Camera-type eye (tissue), 1 donor: ENCODE data around the gene ADAMTSL5. TPM values are rescaled to one million over a fixed set of nuclear protein-coding genes. Genes with fewer than 3 reads are reported as not detected.

ENCODE experiments used
- total RNA-seq: library from RNA; depleted of rRNA; stranded (reverse); fragments of >200 nt; gene quantifications from one replicate; pipeline ENCODE4 v1.2.3, GENCODE V29; 2014

Gene ADAMTSL5
- total RNA-seq: 5.2 TPM

GRCh38 chr19:1512671-1513498, at the start of gene ADAMTSL5:
Gene ADAMTSL5, minus strand, starts transcription at chr19:1513019. Its CDS starts 2,076 bp downstream, at chr19:1510943.

GRCh38 chr19:1523412-1524286, 10.8 kb upstream of the ADAMTSL5 start, which contains the start of gene PLK5:
Gene PLK5, plus strand, starts transcription at chr19:1524077. Its CDS starts 2,920 bp downstream, at chr19:1526997.

GRCh38 chr19:1491114-1491848, 21.5 kb downstream of the ADAMTSL5 start, which contains the start of gene REEP6:
Gene REEP6, plus strand, starts transcription at chr19:1491181. Its CDS starts 89 bp downstream, at chr19:1491270.

GRCh38 chr19:1490311-1491113, 22.3 kb downstream of the ADAMTSL5 start, which contains the start of gene PCSK4:
Gene PCSK4, minus strand, starts transcription at chr19:1490350. Its CDS starts 4 bp downstream, at chr19:1490346.

GRCh38 chr19:1478934-1479707, 33.7 kb downstream of the ADAMTSL5 start, which contains the start of gene C19orf25:
Gene C19orf25, minus strand, starts transcription at chr19:1479215. Its CDS starts 312 bp downstream, at chr19:1478903.

Other genes starting within 250 kb of the ADAMTSL5 start
- gene CIRBP, start 243.7 kb downstream of the ADAMTSL5 start, total RNA-seq: 961 TPM
- 14.2 TPM for gene FAM174C, start 237.5 kb downstream of the ADAMTSL5 start, total RNA-seq
- 12.1 TPM for gene EFNA2, start 227.1 kb downstream of the ADAMTSL5 start, total RNA-seq
- 69.5 TPM for gene NDUFS7, start 129.1 kb downstream of the ADAMTSL5 start, total RNA-seq
- 26.2 TPM for gene GAMT, start 111.5 kb downstream of the ADAMTSL5 start, total RNA-seq
- 45.7 TPM for gene DAZAP1, start 105.4 kb downstream of the ADAMTSL5 start, total RNA-seq
- 926 TPM for gene RPS15, start 74.6 kb downstream of the ADAMTSL5 start, total RNA-seq
- gene APC2, start 62.9 kb downstream of the ADAMTSL5 start, total RNA-seq: 112 TPM
- gene C19orf25, start 33.8 kb downstream of the ADAMTSL5 start, total RNA-seq: 30.6 TPM
- gene PCSK4, start 22.7 kb downstream of the ADAMTSL5 start, total RNA-seq: 8.0 TPM
- gene REEP6, start 21.8 kb downstream of the ADAMTSL5 start, total RNA-seq: 20.6 TPM
- 0.16 TPM for gene PLK5, start 11.1 kb upstream of the ADAMTSL5 start, total RNA-seq
- 31.4 TPM for gene MEX3D, start 55.3 kb upstream of the ADAMTSL5 start, total RNA-seq
- gene MBD3, start 79.8 kb upstream of the ADAMTSL5 start, total RNA-seq: 82.3 TPM
- 21.9 TPM for gene UQCR11, start 92.4 kb upstream of the ADAMTSL5 start, total RNA-seq
- 88.8 TPM for gene TCF3, start 139.6 kb upstream of the ADAMTSL5 start, total RNA-seq
- 0.55 TPM for gene ONECUT3, start 240.5 kb upstream of the ADAMTSL5 start, total RNA-seq